Liver (tissue), 9 donors: Measurements from ENCODE around the gene UGT1A8. TPM values are rescaled to one million over a fixed set of nuclear protein-coding genes. Genes with fewer than 3 reads are reported as not detected.

ENCODE experiments used
- DNase-seq: peaks from one replicate; pipeline ENCODE4 v3.0.0-alpha.2; 2017; ENCODE audit warnings: low spot score
- H3K27ac ChIP-seq, 2 donors: one replicate each; pipeline ENCODE4 v1.7.0; 2013; ENCODE audit warnings: inconsistent platforms in 2 of 2, low read length in 2 of 2, control low read depth in 1 of 2, low read depth in 1 of 2, mild to moderate bottlenecking in 1 of 2
- H3K27me3 ChIP-seq, 4 donors: one replicate each; pipeline versions ENCODE4 v1.6.1 to v1.7.0; 2013; ENCODE audit warnings: low read length in 3 of 4, inconsistent platforms in 1 of 4, mild to moderate bottlenecking in 1 of 4, moderate library complexity in 1 of 4; ENCODE audit not compliant: control insufficient read depth in 4 of 4, insufficient read depth in 4 of 4
- H3K36me3 ChIP-seq, 4 donors: one replicate each; pipeline versions ENCODE4 v1.6.1 to v1.7.0; 2013; ENCODE audit warnings: low read length in 3 of 4, mild to moderate bottlenecking in 3 of 4, low read depth in 1 of 4, moderate library complexity in 1 of 4; ENCODE audit not compliant: control insufficient read depth in 4 of 4, insufficient read depth in 3 of 4
- H3K4me1 ChIP-seq, 4 donors: one replicate each; pipeline versions ENCODE4 v1.6.1 to v1.7.0; 2013; ENCODE audit warnings: low read length in 3 of 4, mild to moderate bottlenecking in 3 of 4, moderate library complexity in 1 of 4; ENCODE audit not compliant: control insufficient read depth in 4 of 4, insufficient read depth in 4 of 4
- H3K4me3 ChIP-seq, 3 donors: one replicate each; pipeline versions ENCODE4 v1.6.1 to v1.7.0; 2013; ENCODE audit warnings: low read length in 3 of 3, control low read depth in 1 of 3, low read depth in 1 of 3, mild to moderate bottlenecking in 1 of 3
- H3K9ac ChIP-seq, 2 donors: one replicate each; pipeline ENCODE4 v1.7.0; 2013; ENCODE audit warnings: low read length in 2 of 2, mild to moderate bottlenecking in 2 of 2, moderate library complexity in 2 of 2, control low read depth in 1 of 2, low read depth in 1 of 2
- H3K9me3 ChIP-seq, 4 donors: one replicate each; pipeline versions ENCODE4 v1.6.1 to v1.7.0; 2013; ENCODE audit warnings: low read length in 3 of 4; ENCODE audit not compliant: control insufficient read depth in 4 of 4
- ATF3 ChIP-seq: IDR thresholded peaks from 2 replicates; pipeline ENCODE4 v1.6.1; 2016; ENCODE audit warnings: antibody characterized with exemption
- CTCF ChIP-seq: fragments of 150-350 bp; IDR thresholded peaks from 2 replicates; pipeline ENCODE4 v1.5.1; 2017; ENCODE audit warnings: improper control_type of control experiment, low read depth, low read length; ENCODE audit not compliant: missing input control
- EGR1 ChIP-seq, 2 donors: IDR thresholded peaks; 2 replicates each; pipeline ENCODE4 v1.6.1; 2016 to 2018; ENCODE audit warnings: antibody characterized with exemption in 2 of 2, low read depth in 2 of 2
- FOXA1 ChIP-seq: IDR thresholded peaks from 2 replicates; pipeline ENCODE4 v1.6.1; 2016; ENCODE audit warnings: antibody characterized with exemption
- FOXA2 ChIP-seq: IDR thresholded peaks from 2 replicates; pipeline ENCODE4 v1.6.1; 2016; ENCODE audit warnings: antibody characterized with exemption
- GABPA ChIP-seq, 2 donors: IDR thresholded peaks in 1 of 2; conservative IDR thresholded peaks in 1 of 2; 2 replicates each; pipeline ENCODE4 v1.6.1; 2016; ENCODE audit warnings: antibody characterized with exemption in 2 of 2, mild to moderate bottlenecking in 1 of 2, moderate library complexity in 1 of 2
- HNF4A ChIP-seq, 2 donors: conservative IDR thresholded peaks; 2 replicates each; pipeline ENCODE4 v1.6.1; 2016; ENCODE audit warnings: antibody characterized with exemption in 2 of 2, mild to moderate bottlenecking in 2 of 2
- HNF4G ChIP-seq: IDR thresholded peaks from 2 replicates; pipeline ENCODE4 v1.6.1; 2016; ENCODE audit warnings: antibody characterized with exemption
- JUND ChIP-seq, 2 donors: IDR thresholded peaks; 2 replicates each; pipeline ENCODE4 v1.6.1; 2016; ENCODE audit warnings: antibody characterized with exemption in 2 of 2
- MAX ChIP-seq: IDR thresholded peaks from 2 replicates; pipeline ENCODE4 v1.6.1; 2016; ENCODE audit warnings: antibody characterized with exemption
- NR2F2 ChIP-seq: IDR thresholded peaks from 2 replicates; pipeline ENCODE4 v1.6.1; 2016; ENCODE audit warnings: antibody characterized with exemption
- RAD21 ChIP-seq, 2 donors: IDR thresholded peaks; 2 replicates each; pipeline ENCODE4 v1.6.1; 2016; ENCODE audit warnings: antibody characterized with exemption in 2 of 2, mild to moderate bottlenecking in 2 of 2
- REST ChIP-seq: IDR thresholded peaks from 2 replicates; pipeline ENCODE4 v1.6.1; 2016; ENCODE audit warnings: antibody characterized with exemption, mild to moderate bottlenecking
- RXRA ChIP-seq, 2 donors: IDR thresholded peaks; 2 replicates each; pipeline ENCODE4 v1.6.1; 2017 to 2018; ENCODE audit warnings: antibody characterized with exemption in 2 of 2, mild to moderate bottlenecking in 1 of 2
- SP1 ChIP-seq: IDR thresholded peaks from 2 replicates; pipeline ENCODE4 v1.6.1; 2018; ENCODE audit warnings: antibody characterized with exemption, mild to moderate bottlenecking
- TAF1 ChIP-seq: conservative IDR thresholded peaks from 2 replicates; pipeline ENCODE4 v1.6.1; 2016; ENCODE audit warnings: antibody characterized with exemption, mild to moderate bottlenecking
- YY1 ChIP-seq: IDR thresholded peaks from 2 replicates; pipeline ENCODE4 v1.6.1; 2016; ENCODE audit warnings: antibody characterized with exemption, mild to moderate bottlenecking
- ZBTB33 ChIP-seq: IDR thresholded peaks from 2 replicates; pipeline ENCODE4 v1.6.1; 2016; ENCODE audit warnings: antibody characterized with exemption
- WGBS: extraction: QIAGEN DNeasy Blood & Tissue Kit; methylation state at CpG from one replicate; pipeline ENCODE4 v1.1.7; 2013; 5-methylcytosine and 5-hydroxymethylcytosine counted together
- polyA plus RNA-seq, 2 donors: library from polyadenylated mRNA; stranded (reverse) in 1 of 2; unstranded in 1 of 2; fragments of 200-250 nt in 1 of 2; fragments of >200 nt in 1 of 2; fragmentation: Nextera tagmentation in 1 of 2; extraction: Ambion mirVana in 1 of 2; gene quantifications; one replicate each; pipeline versions ENCODE4 v1.2.1 to v1.2.3, GENCODE V29; 2013 to 2015
- total RNA-seq, 2 donors: library from RNA; depleted of rRNA; stranded (reverse); fragments of >200 nt; gene quantifications; one replicate each; pipeline ENCODE4 v1.2.3, GENCODE V29; 2014
- donor health status: healthy.
- donor health status: healthy.
- donor health status: healthy.
- donor health status: healthy.
- donor health status: healthy.

The UGT1A8 gene
- total and polyA plus RNA-seq, 4 donors = 0.17 to 0.51 (median 0.48) TPM; not detected in 1

GRCh38 chr2:233799087-233799665 is 181.7 kb downstream of the UGT1A8 start:
- no peak for DNase-seq
- WGBS = 76% methylated on average over 7 of the region's 7 CpGs

More at GRCh38 chr2:233799087-233799665, 181.7 kb downstream of the UGT1A8 start:
- no peaks in the 10 kb centered on the region for H3K4me1 ChIP-seq
- H3K9ac ChIP-seq = no peak overlapping the region
- no peaks in the 10 kb centered on the region for H3K27me3 ChIP-seq
- no peak overlapping the region for H3K4me3 ChIP-seq
- no peaks in the 10 kb centered on the region for H3K9me3 ChIP-seq
- H3K36me3 ChIP-seq = no peaks in the 10 kb centered on the region
- no peak overlapping the region for H3K27ac ChIP-seq
- no peak for TF ChIP-seq TAF1
- TF ChIP-seq CTCF = no peak
- no peak for TF ChIP-seq ATF3
- TF ChIP-seq MAX = no peak
- no peak for TF ChIP-seq RAD21 (IDR thresholded peaks at IDR 0.05)
- no peak for TF ChIP-seq HNF4G
- no peak for TF ChIP-seq GABPA (IDR thresholded peaks at IDR 0.05 in 1 of 2, conservative IDR thresholded peaks at IDR 0.05 in 1 of 2)
- no peak for TF ChIP-seq EGR1 (IDR thresholded peaks at IDR 0.05; ENCODE audit: low read depth in 2 of 2)
- TF ChIP-seq SP1 = no peak
- TF ChIP-seq RXRA (IDR thresholded peaks at IDR 0.05) = no peak
- TF ChIP-seq NR2F2 = no peak
- TF ChIP-seq FOXA2 = no peak
- no peak for TF ChIP-seq REST
- TF ChIP-seq JUND (IDR thresholded peaks at IDR 0.05) = no peak
- no peak for TF ChIP-seq HNF4A (conservative IDR thresholded peaks at IDR 0.05)
- TF ChIP-seq FOXA1 = no peak
- no peak for TF ChIP-seq YY1
- no peak for TF ChIP-seq ZBTB33
